CD14-positive monocyte (primary cell): ENCODE measurements around the gene GPC6. TPM values are rescaled to one million over a fixed set of nuclear protein-coding genes. Genes with fewer than 3 reads are reported as not detected.

Experiments used
- DNase-seq, 3 donors: peaks; one replicate each; pipeline ENCODE4 v3.0.0-alpha.2; 2011 to 2022
- H2AFZ ChIP-seq: 2 replicates; pipeline ENCODE4 v1.6.0; 2012; ENCODE audit warnings: mild to moderate bottlenecking, low read depth, low read length, inconsistent platforms; ENCODE audit not compliant: insufficient read depth, poor library complexity, severe bottlenecking
- H3K27ac ChIP-seq, 2 donors: 1 replicate in 1 of 2; 2 replicates in 1 of 2; pipeline ENCODE4 v1.5.1; 2012 to 2013; ENCODE audit warnings: low read length in 2 of 2, control low read depth in 1 of 2, inconsistent platforms in 1 of 2, low read depth in 1 of 2, mild to moderate bottlenecking in 1 of 2
- H3K27me3 ChIP-seq, 2 donors: one replicate each; pipeline versions ENCODE4 v1.6.0 to v1.6.1; 2011 to 2013; ENCODE audit warnings: low read length in 2 of 2; ENCODE audit not compliant: control insufficient read depth in 2 of 2, insufficient read depth in 2 of 2
- H3K36me3 ChIP-seq, 2 donors: replicated peaks in 1 of 2; 1 replicate in 1 of 2; 2 replicates in 1 of 2; pipeline versions ENCODE4 v1.5.1 to v1.6.1; 2012 to 2013; ENCODE audit warnings: low read length in 2 of 2, control low read depth in 1 of 2, inconsistent platforms in 1 of 2, mild to moderate bottlenecking in 1 of 2; ENCODE audit not compliant: insufficient read depth in 2 of 2, control insufficient read depth in 1 of 2
- H3K4me1 ChIP-seq, 2 donors: 1 replicate in 1 of 2; 2 replicates in 1 of 2; pipeline versions ENCODE4 v1.5.1 to v1.6.1; 2012 to 2013; ENCODE audit warnings: low read length in 2 of 2, control low read depth in 1 of 2, inconsistent platforms in 1 of 2, mild to moderate bottlenecking in 1 of 2, moderate library complexity in 1 of 2; ENCODE audit not compliant: insufficient read depth in 2 of 2, control insufficient read depth in 1 of 2
- H3K4me2 ChIP-seq: replicated peaks from 2 replicates; pipeline ENCODE3; 2012; ENCODE audit warnings: low read length, moderate library complexity, mild to moderate bottlenecking; ENCODE audit not compliant: poor library complexity, severe bottlenecking; ENCODE audit errors: extremely low read depth
- H3K4me3 ChIP-seq, 3 experiments: fragments of 200-600 bp in 1 of 3; sonication (generic) in 1 of 3; replicated peaks in 1 of 3; 1 replicate in 2 of 3; 2 replicates in 1 of 3; pipeline ENCODE4 v1.5.1; 2011 to 2013; ENCODE audit warnings: low read length in 3 of 3, mild to moderate bottlenecking in 3 of 3, control low read depth in 2 of 3, low read depth in 2 of 3, inconsistent platforms in 1 of 3, moderate library complexity in 1 of 3
- H3K79me2 ChIP-seq: 2 replicates; pipeline ENCODE4 v1.6.0; 2012; ENCODE audit warnings: mild to moderate bottlenecking, control low read depth, inconsistent platforms, low read length, moderate library complexity; ENCODE audit not compliant: insufficient read depth
- H3K9ac ChIP-seq: 2 replicates; pipeline ENCODE4 v1.6.0; 2017; ENCODE audit warnings: low read length, mild to moderate bottlenecking; ENCODE audit not compliant: insufficient read depth, poor library complexity, severe bottlenecking
- H3K9me3 ChIP-seq, 2 donors: replicated peaks in 1 of 2; 1 replicate in 1 of 2; 2 replicates in 1 of 2; pipeline versions ENCODE4 v1.5.1 to v1.6.1; 2012 to 2013; ENCODE audit warnings: low read length in 2 of 2, control low read depth in 1 of 2; ENCODE audit not compliant: control insufficient read depth in 1 of 2, insufficient read depth in 1 of 2
- H4K20me1 ChIP-seq: 2 replicates; pipeline ENCODE4 v1.6.0; 2012; ENCODE audit warnings: mild to moderate bottlenecking, low read length, control low read depth, moderate library complexity; ENCODE audit not compliant: insufficient read depth
- H3K27ac Mint-ChIP-seq, 7 donors: one replicate each; pipeline ENCODE4 v1.8.0; 2020; ENCODE audit warnings: mild to moderate bottlenecking in 7 of 7, mixed read lengths in 7 of 7, moderate library complexity in 6 of 7, inconsistent platforms in 2 of 7
- H3K27me3 Mint-ChIP-seq, 3 donors: one replicate each; pipeline ENCODE4 v1.8.0; 2021 to 2022; ENCODE audit warnings: low read depth in 3 of 3, mild to moderate bottlenecking in 3 of 3, mixed read lengths in 3 of 3, moderate library complexity in 3 of 3, inconsistent platforms in 1 of 3
- H3K36me3 Mint-ChIP-seq, 2 donors: one replicate each; pipeline ENCODE4 v1.8.0; 2020; ENCODE audit warnings: mixed read lengths in 2 of 2, inconsistent platforms in 1 of 2, mild to moderate bottlenecking in 1 of 2
- H3K4me1 Mint-ChIP-seq: one replicate; pipeline ENCODE4 v1.8.0; 2020; ENCODE audit warnings: mild to moderate bottlenecking, mixed read lengths
- H3K4me3 Mint-ChIP-seq, 2 donors: one replicate each; pipeline ENCODE4 v1.8.0; 2020; ENCODE audit warnings: mild to moderate bottlenecking in 2 of 2, mixed read lengths in 2 of 2, moderate library complexity in 1 of 2
- H3K9me3 Mint-ChIP-seq, 7 donors: one replicate each; pipeline ENCODE4 v1.8.0; 2020 to 2022; ENCODE audit warnings: mixed read lengths in 7 of 7, mild to moderate bottlenecking in 6 of 7, moderate library complexity in 6 of 7, inconsistent platforms in 2 of 7
- WGBS: methylation state at CpG from one replicate; pipeline ENCODE4 v1.1.5; 2013; ENCODE audit warnings: missing lambda C conversion rate; ENCODE audit not compliant: insufficient coverage; 5-methylcytosine and 5-hydroxymethylcytosine counted together
- intact Hi-C, 2 donors: fragments of 100-400 bp; cut with micrococcal nuclease; formaldehyde crosslinking; loops; one replicate each; pipeline versions ENCODE4 v1.15.0 to v1.15.1; 2023
- polyA plus RNA-seq, 3 donors: library from polyadenylated mRNA; depleted of rRNA in 1 of 3; unstranded in 2 of 3; stranded (reverse) in 1 of 3; fragments of 300-500 nt in 2 of 3; fragments of >200 nt in 1 of 3; fragmentation: Illumina TruSeq in 2 of 3; gene quantifications; 1 replicate in 2 of 3; 2 replicates in 1 of 3; pipeline ENCODE4 v1.2.3, GENCODE V29; 2012 to 2021
- TF ChIP-seq, protein P1 (sequence below): fragments of 200-600 bp; IDR thresholded peaks from one replicate; pipeline ENCODE4 v1.8.0; 2022; ENCODE audit warnings: antibody characterized with exemption, mild to moderate bottlenecking

The GPC6 gene
- polyA plus RNA-seq, 3 donors = not detected

DNA sequence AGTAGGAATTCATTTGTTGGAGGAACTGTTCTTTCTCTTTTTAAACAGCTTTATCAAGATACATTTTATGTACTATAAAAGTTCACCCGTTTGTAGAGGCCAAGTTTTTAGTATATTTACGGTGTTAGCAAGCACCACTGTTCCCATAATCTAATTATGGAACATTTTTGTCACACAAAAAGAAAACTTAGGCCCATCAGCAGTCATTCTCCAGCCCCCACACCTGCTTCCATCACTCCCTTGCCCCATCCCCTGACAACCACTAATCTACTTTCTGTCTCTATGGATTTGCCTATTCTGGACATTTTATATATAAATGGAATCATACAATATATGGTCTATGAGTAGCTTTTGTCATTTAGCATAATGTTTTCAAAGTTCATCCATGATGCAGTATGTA is 787.9 kb downstream of the GPC6 start:
- Histone ChIP-seq H3K36me3 (no peaks in the 10 kb centered on the region), H3K4me1 (no peaks in the 10 kb centered on the region), H3K9ac (no peak overlapping the region), H3K4me2 (no peak overlapping the region), H3K27ac (no peak overlapping the region), H3K9me3 (peaks cover 0 to 8% of the 10 kb centered on the region in 2 donors), H2AFZ (no peak overlapping the region), H3K4me3 (no peak overlapping the region), H3K79me2 (no peaks in the 10 kb centered on the region), H3K27me3 (no peaks in the 10 kb centered on the region), H4K20me1 (no peaks in the 10 kb centered on the region)
- H3K4me3 Mint-ChIP-seq = no peak overlapping the region
- WGBS = no CpG with 5 or more reads among the region's 2 CpGs
- no peaks in the 10 kb centered on the region for H3K36me3 Mint-ChIP-seq
- no peak for DNase-seq
- H3K4me1 Mint-ChIP-seq = no peaks in the 10 kb centered on the region
- intact Hi-C loops = no loop called here
- TF ChIP-seq, protein P1, sequence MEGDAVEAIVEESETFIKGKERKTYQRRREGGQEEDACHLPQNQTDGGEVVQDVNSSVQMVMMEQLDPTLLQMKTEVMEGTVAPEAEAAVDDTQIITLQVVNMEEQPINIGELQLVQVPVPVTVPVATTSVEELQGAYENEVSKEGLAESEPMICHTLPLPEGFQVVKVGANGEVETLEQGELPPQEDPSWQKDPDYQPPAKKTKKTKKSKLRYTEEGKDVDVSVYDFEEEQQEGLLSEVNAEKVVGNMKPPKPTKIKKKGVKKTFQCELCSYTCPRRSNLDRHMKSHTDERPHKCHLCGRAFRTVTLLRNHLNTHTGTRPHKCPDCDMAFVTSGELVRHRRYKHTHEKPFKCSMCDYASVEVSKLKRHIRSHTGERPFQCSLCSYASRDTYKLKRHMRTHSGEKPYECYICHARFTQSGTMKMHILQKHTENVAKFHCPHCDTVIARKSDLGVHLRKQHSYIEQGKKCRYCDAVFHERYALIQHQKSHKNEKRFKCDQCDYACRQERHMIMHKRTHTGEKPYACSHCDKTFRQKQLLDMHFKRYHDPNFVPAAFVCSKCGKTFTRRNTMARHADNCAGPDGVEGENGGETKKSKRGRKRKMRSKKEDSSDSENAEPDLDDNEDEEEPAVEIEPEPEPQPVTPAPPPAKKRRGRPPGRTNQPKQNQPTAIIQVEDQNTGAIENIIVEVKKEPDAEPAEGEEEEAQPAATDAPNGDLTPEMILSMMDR = no peak
- no peak overlapping the region for H3K27ac Mint-ChIP-seq
- H3K9me3 Mint-ChIP-seq = peaks cover 0 to 16% (median 6%) of the 10 kb centered on the region in 7 donors
- no peaks in the 10 kb centered on the region for H3K27me3 Mint-ChIP-seq

DNA sequence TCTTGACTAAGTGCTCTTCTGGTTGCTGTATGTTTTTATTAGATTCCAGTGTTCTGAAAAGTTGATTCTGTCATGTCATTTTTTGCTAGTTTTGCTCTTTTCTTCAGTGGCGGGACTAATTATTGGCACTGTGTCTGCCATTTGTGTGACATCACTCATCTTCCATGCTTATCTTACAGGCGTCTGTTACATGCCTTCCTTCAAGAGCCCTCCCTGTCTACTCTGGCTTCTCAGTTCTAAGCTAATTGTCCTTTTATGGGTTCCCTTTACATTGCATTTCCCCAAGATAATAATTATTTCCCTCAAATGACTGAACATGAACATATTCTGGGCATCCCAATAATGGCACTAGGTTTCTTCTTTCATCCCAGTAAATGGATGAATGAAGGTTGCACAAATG is 793.8 kb downstream of the GPC6 start:
- H3K36me3 ChIP-seq = no peaks in the 10 kb centered on the region
- Mint-ChIP-seq H3K4me3 (no peak overlapping the region), H3K4me1 (no peaks in the 10 kb centered on the region), H3K9me3 (peaks cover 0 to 14% (median 6%) of the 10 kb centered on the region in 7 donors), H3K36me3 (no peaks in the 10 kb centered on the region), H3K27me3 (no peaks in the 10 kb centered on the region), H3K27ac (no peak overlapping the region)
- H4K20me1 ChIP-seq = no peaks in the 10 kb centered on the region
- no peak overlapping the region for H3K27ac ChIP-seq
- intact Hi-C loops = no loop called here
- H3K4me1 ChIP-seq = no peaks in the 10 kb centered on the region
- H3K9ac ChIP-seq = no peak overlapping the region
- H3K27me3 ChIP-seq = no peaks in the 10 kb centered on the region
- no peak for DNase-seq
- H3K4me3 ChIP-seq = no peak overlapping the region
- no peaks in the 10 kb centered on the region for H3K79me2 ChIP-seq
- WGBS = 92% methylated on average over 2 of the region's 2 CpGs
- no peak overlapping the region for H2AFZ ChIP-seq
- H3K9me3 ChIP-seq = peaks cover 0 to 8% of the 10 kb centered on the region in 2 donors
- TF ChIP-seq, protein P1 = no peak
- H3K4me2 ChIP-seq = no peak overlapping the region
